Measurements from ENCODE around the gene KLK1. TPM values are rescaled to one million over a fixed set of nuclear protein-coding genes. Genes with fewer than 3 reads are reported as not detected.
A peak's percentile ranks its signal among the peaks of the same experiment; 100 is the strongest.

Gene KLK1
- total RNA-seq, 4 donors from 2014 or later = 24.5 to 60.2 (median 47.3) TPM

DNA sequence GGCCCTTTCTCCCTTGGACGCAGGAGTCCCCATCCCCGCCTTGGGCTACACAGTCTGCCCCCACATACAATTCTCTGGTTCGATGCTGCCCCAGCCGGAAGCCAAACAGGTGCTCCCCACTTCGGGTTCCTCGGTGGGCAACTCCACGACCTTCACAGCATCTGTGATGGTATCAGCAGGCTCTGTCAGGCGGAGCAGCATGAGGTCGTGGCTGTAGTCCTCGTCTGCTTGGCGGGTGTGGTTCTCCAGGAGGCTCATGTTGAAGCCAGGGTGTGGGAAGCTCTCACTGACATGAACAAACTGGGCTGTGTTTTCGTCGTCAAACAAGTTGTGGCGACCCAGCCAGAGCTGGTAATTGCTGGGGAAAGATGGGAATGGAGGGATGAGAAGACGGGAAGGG, 3.5 kb downstream of the KLK1 start:
- Histone ChIP-seq H3K4me3 (peak overlapping the region; percentile 3 to 44 (median 25)), H3K9me3 (no peaks in the 10 kb centered on the region), H3K27me3 (no peaks in the 10 kb centered on the region), H3K4me1 (peaks cover 3 to 22% (median 7%) of the 10 kb centered on the region in 4 donors), H3K27ac (peak overlapping the region; percentile 40 to 69 (median 64)), H3K36me3 (no peaks in the 10 kb centered on the region)
- TF ChIP-seq POLR2A (IDR thresholded peaks at IDR 0.05) = peak in 1 of 2 donors; percentile 13
- TF ChIP-seq, protein P1, sequence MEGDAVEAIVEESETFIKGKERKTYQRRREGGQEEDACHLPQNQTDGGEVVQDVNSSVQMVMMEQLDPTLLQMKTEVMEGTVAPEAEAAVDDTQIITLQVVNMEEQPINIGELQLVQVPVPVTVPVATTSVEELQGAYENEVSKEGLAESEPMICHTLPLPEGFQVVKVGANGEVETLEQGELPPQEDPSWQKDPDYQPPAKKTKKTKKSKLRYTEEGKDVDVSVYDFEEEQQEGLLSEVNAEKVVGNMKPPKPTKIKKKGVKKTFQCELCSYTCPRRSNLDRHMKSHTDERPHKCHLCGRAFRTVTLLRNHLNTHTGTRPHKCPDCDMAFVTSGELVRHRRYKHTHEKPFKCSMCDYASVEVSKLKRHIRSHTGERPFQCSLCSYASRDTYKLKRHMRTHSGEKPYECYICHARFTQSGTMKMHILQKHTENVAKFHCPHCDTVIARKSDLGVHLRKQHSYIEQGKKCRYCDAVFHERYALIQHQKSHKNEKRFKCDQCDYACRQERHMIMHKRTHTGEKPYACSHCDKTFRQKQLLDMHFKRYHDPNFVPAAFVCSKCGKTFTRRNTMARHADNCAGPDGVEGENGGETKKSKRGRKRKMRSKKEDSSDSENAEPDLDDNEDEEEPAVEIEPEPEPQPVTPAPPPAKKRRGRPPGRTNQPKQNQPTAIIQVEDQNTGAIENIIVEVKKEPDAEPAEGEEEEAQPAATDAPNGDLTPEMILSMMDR (IDR thresholded peaks at IDR 0.05) = no peak
- DNase-seq = peak; percentile 18 to 60 (median 56)

DNA sequence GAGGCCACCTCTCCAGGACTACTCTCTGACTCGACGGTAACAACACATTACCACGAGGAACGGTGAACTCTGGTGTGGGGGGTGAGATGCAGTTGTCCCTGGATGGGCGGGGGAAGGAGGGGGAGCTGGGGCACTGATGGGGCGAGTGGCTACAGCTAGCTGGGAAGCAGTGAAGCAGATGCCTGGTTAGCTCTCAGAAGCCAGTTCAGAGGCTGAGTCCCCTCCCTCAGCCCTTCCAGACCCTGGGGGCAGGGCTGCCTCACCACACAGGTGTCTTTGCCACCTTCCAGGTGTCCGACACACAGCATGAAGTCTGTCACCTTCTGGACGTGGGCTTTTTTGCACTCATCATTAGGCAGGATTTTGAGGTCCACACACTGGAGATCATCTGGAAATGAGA, 4.0 kb downstream of the KLK1 start:
- Histone ChIP-seq H3K27ac (peak overlapping the region; percentile 40 to 69 (median 64)), H3K27me3 (no peaks in the 10 kb centered on the region), H3K4me1 (peaks cover 3 to 22% (median 7%) of the 10 kb centered on the region in 4 donors), H3K9me3 (no peaks in the 10 kb centered on the region), H3K4me3 (peak overlapping the region; percentile 3 to 44 (median 25)), H3K36me3 (no peaks in the 10 kb centered on the region)
- DNase-seq = no peak
- no peak for TF ChIP-seq POLR2A (IDR thresholded peaks at IDR 0.05)
- TF ChIP-seq, protein P1 (IDR thresholded peaks at IDR 0.05) = no peak

DNA sequence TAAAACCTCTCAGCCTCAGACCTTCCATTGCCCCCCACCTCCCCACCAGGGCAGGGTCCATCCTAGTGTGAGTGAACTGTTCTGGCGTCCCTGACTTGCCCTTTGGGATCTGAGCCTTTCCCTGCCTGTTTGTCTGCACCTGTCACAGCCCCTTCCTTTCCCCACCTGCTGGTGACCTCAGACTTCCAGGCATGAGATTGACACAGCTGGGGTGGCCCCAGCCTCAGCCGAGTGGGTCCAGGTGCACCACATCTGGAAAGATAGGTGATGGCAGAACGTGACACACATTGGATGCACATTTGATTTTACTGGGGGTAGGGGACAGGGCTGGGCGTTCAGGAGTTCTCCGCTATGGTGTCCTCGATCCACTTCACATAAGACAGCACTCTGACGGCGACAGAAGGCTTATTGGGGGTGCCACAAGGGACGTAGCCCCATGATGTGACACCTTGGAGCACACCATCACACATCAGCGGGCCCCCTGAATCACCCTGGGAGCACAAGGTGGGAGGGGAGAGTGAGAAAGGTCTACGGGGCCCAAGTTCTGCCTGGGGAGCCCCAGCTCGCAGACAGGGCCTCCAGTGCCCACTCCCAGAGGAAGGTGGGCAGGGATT, 4.6 kb downstream of the KLK1 start:
- peaks cover 3 to 22% (median 7%) of the 10 kb centered on the region in 4 donors for H3K4me1 ChIP-seq
- peak in 1 of 3 donors; percentile 42 for DNase-seq
- H3K27ac ChIP-seq = peak overlapping the region in 2 of 4 donors; percentile 52 to 71
- no peaks in the 10 kb centered on the region for H3K36me3 ChIP-seq
- H3K4me3 ChIP-seq = peak overlapping the region in 3 of 4 donors; percentile 41 to 55 (median 51)
- H3K9me3 ChIP-seq = no peaks in the 10 kb centered on the region
- H3K27me3 ChIP-seq = no peaks in the 10 kb centered on the region
- no peak for TF ChIP-seq POLR2A (IDR thresholded peaks at IDR 0.05)
- TF ChIP-seq, protein P1 (IDR thresholded peaks at IDR 0.05) = no peak

DNA sequence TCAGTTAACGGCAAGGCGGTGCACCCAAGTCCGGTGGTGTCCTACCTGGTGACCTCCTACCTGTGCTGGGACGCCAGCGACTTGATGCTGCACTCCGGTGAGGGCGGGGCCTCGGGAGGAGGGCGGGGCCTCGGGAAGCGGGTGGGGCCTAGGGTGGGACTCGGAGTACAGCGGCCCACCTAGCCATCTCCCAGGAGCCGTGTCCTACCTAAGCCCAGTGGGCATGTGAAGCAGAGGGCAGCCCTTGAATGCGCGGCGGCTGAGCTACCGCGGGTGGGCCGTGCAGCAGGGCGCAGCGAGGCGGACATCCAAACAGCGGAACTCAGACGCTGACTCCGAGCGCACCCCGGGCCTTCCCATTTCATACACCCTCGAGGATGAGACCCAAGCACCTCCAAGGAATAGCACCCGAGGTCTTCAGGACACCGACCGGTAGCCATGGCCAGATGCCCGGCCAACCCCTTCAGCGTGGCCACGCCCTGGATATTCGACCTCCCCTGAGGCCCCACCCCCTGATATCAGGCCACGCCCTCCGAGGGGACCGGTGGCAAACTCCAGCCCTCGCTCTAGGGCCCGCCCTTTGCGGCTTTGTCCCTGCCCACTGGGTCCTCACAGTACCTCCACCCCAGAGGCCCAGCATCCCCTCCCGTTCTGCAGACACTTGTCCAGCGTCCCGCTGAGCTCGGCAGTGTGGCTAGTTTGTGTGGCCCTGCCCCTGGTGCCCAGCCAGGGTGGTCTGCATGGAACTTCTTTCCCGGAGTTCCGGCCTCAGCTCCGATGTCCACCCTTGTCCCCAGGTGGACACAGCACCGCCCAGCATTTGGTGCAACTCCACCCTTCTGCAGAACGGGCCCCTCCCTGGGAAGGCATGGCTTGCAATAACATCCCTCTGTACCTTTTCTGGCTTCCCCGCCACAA, 5.4 kb downstream of the KLK1 start:
- TF ChIP-seq, protein P1 (IDR thresholded peaks at IDR 0.05) = no peak
- TF ChIP-seq POLR2A (IDR thresholded peaks at IDR 0.05) = peak; percentile 19 to 31
- Histone ChIP-seq H3K36me3 (no peaks in the 10 kb centered on the region), H3K27ac (peak overlapping the region in 3 of 4 donors; percentile 52 to 71 (median 57)), H3K9me3 (no peaks in the 10 kb centered on the region), H3K27me3 (no peaks in the 10 kb centered on the region), H3K4me3 (peak overlapping the region; percentile 41 to 55 (median 46)), H3K4me1 (peaks cover 3 to 22% (median 7%) of the 10 kb centered on the region in 4 donors)
- peak; percentile 86 to 90 (median 87) for DNase-seq

DNA sequence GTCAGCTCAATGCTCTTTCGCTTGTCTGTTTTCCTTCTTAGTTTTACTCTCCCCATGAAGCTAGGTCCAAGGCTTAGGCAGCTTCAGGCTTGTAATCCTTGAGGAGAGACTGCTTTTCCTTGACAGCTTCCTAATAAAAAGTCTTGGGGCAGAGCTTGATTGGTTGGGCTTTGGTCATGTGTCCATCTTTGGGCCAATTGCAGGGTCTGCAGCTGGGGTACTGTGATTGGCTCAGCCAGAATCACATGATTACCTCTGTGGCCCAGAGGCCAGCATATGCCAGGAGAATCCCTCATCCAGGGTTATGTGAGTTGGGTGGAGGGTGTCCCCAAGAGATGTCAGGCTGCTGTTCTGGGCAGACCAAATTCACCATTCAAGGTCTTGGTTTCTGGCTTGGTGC, 8.1 kb downstream of the KLK1 start:
- no peak for TF ChIP-seq POLR2A (IDR thresholded peaks at IDR 0.05)
- TF ChIP-seq, protein P1 (IDR thresholded peaks at IDR 0.05) = no peak
- DNase-seq = no peak
- H3K4me1 ChIP-seq = peaks cover 0 to 12% (median 4%) of the 10 kb centered on the region in 4 donors
- H3K27me3 ChIP-seq = no peaks in the 10 kb centered on the region
- H3K9me3 ChIP-seq = no peaks in the 10 kb centered on the region
- no peak overlapping the region for H3K4me3 ChIP-seq
- H3K27ac ChIP-seq = no peak overlapping the region
- no peaks in the 10 kb centered on the region for H3K36me3 ChIP-seq
